HG03571 (cell line): ENCODE data around the gene KCNJ1.

Experiments
- ATAC-seq: cut with Tn5 transposase; IDR thresholded peaks from one replicate; pipeline ENCODE4 v1.9.1; 2021; ENCODE audit not compliant: unreplicated experiment

The KCNJ1 gene

DNA sequence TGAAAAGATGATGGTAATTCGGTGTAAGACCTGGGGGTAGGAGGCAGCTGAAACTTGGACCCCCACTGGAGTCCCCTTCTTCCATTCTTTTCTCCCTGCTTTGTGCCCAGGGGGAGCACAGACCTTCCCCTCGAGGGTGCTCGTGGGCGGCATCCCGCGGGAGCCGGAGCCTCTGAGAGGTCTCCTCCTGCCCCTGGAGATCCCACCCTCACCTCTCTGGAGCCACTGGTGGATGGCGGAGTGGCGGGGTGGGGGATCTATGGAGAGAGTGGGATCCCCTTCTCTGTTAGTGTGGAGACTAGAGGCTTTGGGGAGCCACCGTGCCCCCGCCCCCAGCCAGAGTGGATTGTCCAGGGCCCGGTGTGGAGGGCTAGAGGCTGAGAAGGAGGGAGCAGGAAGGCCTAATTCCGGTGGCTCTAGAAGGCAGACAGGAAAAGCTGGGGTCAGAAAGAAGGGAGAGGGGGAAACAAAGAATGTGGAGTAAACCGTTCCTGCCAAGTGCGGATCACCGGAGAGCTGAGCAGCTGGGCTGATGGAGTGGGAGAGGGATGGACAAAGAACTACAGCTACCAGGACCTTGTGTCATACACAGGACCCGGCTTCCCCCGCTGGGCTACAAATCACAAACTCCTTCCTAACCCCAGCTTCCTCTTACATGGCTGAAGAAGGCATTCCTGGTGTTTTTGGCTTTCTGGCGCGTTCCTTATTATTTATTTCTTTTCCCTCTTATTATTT, 41.9 kb downstream of the KCNJ1 start:
- ATAC-seq: no peak

DNA sequence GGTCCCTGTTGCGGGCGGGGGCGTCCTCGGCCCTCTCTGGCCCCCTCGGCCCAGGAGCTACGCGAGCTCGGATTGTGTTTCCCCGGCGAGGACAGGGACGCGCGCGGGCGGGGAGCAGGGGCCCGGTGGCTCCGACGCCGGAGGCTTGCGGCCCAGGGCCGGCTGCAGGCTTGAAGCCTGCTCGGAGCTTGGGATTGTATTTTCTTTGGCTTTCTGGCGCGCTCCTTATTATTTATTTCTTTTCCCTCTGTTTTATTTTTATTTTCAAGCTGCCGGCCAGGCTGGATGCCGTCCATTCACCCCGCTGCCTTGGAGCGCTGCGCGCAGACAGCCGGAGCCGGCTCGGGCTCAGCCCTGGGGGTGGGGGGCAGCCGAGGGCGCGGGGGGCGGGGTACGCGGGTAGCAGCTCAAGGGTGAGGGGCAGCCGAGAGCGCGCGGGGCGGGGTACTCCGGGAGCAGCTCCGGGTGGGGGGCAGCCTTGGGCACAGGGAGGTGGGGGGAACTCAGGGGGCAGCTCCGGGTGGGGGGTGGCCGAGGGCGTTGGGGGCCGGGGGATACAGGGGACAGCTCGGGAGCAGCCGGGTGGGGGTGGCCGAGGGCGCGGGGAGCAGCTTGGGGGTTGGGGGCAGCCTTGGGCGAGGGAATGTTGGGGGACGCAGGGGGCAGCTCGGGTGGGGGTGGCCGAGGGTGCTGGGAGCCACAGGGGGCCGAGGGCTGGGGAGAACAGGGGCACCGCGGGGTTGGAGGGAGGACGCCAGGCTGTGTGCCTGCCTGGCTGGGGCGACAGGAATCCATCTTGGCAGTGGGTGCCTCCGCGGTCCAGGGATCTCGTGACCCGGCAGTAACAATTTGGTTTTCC, 42.7 kb downstream of the KCNJ1 start:
- ATAC-seq: no peak

DNA sequence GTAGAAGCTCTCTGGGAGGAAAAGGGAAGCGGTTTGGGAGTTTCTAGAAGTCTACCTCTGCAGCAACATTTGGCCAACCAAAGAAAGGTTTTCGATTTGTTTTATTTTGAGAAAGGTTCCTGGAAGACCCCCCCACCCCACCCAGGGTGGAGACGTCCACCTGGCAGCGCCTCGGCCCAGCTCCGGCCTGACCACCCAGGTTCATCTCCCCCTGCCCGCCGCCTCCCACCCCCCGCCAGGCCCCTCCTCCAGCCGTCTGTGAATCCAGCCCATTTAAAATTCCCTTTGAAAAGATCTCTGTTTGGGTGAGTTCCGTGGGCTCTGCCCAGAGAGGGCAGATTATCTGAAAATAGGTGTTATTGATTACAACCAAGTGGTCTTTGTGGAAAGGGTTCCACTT, 43.3 kb downstream of the KCNJ1 start:
- ATAC-seq: no peak

DNA sequence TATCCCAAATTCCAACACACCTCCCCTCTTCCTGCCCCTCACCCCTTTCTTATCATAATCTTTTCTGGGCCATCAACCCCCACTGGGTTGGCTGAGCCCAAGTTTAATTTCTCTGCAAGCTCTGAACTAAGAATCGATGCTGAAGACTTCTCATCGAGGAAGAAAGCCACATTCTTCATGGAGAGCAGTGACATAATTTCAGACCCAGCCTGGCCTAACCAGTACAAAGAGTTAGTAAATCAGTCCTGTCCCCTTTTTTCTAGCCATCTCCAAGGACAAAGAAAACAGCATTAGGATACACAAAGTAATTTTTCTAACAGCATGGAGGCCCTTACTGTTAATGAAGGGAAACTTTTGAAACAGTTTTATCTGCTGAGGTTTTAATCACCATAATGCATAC, 45.0 kb downstream of the KCNJ1 start:
- no peak for ATAC-seq

DNA sequence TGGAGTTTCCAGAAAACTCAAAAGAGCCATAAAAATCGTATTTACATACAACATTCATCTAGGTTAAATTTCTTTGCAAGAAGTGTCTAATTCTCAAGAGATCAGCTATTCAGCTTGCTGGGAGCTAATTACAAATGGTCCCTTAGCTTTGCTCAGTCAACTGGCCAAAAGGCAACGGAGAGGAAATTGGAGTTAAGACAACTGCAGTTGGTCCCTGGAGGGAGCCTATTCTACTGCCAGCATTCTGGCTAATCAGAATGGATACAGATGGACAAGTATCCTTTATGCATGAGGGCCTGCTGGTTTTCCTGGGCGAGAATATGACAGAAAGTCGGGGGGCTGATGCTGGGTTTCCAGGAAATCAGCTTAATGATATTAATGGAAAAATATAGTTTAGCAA, 45.5 kb downstream of the KCNJ1 start:
- no peak for ATAC-seq

DNA sequence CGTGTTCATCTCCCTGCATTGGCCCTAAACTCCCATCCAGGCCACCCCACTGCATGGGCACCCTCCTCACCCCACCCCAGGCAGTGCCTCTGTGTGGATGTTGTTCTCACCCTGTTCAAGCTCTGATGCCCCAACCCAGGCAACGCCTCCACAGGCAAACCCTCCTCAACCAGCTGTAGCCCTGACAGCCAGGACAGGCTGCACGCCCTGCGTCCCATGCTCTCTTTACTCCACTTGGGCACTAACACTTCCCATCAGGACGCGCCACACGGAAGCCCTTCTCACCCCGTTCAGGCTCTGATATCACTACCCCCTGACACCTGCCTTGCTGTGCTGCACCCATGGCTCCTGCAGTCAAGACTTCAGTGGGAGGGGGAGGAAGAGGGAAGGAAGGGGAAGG, 47.9 kb downstream of the KCNJ1 start:
- no peak for ATAC-seq

DNA sequence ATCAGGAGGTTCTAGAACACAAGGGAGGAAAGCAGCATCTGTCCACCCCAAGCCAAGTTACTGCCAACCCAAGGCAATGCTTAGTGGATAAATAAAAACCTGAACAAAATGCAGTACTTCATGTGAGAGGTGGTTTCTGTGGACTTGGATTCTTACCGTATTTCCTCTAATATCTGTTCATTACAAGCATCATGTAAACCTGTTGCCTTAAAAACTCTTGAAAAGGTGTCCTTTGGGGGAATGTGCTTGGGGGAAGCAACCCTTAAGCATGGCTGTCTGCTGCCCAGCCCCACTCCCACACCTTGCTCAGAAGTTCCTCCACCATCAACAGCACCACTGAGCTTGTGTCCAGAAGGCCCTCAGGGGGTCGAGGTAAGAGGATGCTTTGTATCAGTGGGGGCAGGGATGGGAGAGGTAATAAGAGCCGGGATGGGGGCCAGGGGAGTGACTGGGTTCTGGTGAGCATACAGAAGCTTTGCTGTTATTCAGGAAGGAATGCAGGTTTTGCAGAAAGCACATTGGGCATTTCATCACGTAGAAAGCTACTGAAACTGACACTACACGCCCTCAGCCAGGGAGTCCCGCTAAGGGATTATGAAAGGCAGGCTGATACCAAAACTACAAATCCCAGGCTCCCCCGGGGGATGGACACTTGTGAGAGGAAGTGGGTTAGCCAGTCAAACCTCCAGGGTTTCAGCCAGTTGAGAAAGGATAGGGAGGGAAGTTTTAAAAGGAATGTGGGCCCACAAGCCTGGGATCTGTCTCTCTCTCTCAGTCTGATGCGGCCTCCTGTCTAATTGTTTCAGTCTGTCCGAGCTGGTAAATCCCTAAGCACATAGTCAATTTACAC, 52.0 kb downstream of the KCNJ1 start:
- ATAC-seq: no peak

DNA sequence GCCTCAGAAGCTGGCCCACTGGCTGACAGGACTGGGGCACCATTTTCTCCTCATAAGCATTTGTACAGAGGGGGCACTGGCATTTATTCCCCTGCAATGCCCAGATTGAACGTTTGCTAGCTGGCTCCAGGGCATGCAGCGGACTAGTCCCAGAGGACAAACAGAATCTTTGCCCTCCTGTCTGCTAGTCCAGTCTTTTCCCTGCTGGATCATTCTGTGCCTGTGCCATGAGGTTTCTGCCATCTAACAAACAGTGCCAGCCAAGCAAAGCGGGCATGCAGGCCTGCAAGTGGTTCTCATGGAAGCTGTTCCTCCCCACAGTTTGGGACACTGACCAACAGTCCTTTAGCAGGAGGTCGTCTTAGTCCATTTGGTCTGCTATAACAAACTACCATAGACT, 53.4 kb downstream of the KCNJ1 start:
- ATAC-seq: no peak

DNA sequence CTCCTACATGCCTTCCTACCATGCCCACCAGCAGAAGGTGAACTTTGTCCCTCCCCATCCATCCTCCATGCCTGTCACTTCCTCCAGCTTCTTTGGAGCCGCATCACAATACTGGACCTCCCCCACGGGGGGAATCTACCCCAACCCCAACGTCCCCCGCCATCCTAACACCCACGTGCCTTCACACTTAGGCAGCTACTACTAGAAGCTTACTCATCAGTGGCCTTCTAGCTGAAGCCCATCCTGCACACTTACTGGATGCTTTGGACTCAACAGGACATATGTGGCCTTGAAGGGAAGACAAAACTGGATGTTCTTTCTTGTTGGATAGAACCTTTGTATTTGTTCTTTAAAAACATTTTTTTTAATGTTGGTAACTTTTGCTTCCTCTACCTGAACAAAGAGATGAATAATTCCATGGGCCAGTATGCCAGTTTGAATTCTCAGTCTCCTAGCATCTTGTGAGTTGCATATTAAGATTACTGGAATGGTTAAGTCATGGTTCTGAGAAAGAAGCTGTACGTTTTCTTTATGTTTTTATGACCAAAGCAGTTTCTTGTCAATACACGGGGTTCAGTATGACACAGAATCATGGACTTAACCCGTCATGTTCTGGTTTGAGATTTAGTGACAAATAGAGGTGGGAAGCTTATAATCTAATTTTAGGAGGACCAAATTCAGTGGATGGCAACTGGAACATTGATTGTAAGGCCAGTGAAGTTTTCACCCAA, 56.1 kb downstream of the KCNJ1 start:
- no peak for ATAC-seq

DNA sequence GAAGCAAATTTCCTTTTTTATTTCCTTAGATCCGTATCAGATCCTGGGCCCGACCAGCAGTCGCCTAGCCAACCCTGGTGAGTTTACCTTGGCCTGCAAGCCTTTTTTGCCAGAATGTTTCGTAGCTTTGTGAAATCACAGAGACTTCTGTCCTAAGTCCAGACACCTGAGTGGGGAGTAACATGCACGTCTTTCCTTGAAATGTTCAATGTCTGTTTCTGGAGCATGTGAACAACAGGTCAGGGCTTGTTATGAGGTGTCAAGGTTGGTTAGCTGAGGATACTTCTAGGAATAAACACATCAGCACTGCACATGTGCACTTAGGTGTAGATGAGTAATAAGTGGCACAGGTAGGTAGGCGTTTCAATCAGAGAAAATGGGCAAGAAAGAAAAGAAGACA, 58.0 kb downstream of the KCNJ1 start:
- no peak for ATAC-seq

DNA sequence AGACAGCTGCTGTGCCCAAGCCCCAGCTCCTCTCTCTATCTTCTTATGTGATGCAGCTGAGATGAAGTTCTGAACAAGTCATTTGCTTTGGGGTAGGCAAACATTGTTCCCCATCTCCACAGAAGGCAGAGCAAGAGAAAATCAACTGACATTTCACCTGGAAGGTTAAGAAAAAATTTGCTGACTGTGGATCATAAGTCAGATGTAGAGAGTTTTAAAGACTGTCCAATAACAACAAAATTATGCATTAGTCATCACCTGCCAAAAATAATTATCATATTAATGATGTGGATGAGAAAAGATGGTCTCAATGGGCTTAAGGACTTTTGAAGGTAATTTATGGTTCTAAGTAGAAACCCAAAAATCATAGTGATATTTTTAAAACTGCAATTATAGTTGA, 59.2 kb downstream of the KCNJ1 start:
- ATAC-seq: no peak

DNA sequence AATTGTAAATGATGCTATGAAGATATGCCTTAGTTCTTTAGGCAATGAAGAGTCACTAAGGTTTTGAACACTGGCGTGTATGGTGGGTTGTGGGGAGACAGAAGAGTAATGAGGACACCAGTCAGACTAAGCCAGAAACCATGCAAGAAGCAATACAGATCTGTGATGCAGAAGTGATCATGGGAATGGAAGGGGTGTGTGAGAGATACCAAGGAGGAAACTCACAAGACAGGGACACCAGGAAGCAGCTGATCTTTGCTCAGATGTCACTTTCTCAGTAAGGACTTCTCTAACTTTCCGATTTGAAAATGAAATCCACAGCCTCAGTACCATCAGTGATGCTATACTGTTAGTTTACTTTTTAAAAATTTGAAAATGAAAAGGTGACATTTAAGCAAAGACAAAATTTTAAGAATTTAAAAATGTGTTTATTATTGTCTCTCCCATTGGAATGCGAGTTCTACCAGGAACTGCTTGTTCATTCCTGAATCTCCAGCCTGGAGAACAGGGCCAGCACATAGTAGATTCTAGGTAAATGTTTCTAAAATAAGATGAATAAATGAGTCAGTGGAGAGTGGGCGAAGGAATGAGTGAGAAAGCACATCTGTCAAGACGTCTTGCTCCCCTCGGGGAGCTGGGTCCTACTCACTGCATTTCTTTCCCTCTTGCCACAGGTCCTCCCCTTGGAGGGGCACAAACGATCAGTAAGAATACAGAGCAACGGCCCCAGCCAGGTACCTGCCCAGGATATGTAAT, 60.4 kb downstream of the KCNJ1 start:
- no peak for ATAC-seq

DNA sequence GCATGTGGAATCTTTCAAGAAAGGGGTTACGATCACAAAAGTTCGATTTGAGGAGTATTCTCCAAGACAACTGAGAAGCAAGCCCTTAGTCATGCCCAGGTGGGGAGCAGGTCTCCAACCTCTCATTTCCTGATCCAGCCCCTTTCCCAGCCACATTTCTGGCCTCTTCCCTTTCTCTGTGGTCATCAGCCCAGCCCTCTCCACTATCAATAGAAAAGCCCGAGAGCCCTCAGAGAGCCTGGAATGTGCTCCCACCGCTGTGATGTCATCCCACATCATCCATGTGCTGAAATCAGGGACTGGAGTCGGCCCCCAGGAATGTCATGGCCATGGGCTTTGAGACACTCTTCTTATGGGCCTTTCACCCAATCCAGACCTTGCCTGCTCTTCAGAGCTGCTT, 62.6 kb downstream of the KCNJ1 start:
- ATAC-seq: no peak

DNA sequence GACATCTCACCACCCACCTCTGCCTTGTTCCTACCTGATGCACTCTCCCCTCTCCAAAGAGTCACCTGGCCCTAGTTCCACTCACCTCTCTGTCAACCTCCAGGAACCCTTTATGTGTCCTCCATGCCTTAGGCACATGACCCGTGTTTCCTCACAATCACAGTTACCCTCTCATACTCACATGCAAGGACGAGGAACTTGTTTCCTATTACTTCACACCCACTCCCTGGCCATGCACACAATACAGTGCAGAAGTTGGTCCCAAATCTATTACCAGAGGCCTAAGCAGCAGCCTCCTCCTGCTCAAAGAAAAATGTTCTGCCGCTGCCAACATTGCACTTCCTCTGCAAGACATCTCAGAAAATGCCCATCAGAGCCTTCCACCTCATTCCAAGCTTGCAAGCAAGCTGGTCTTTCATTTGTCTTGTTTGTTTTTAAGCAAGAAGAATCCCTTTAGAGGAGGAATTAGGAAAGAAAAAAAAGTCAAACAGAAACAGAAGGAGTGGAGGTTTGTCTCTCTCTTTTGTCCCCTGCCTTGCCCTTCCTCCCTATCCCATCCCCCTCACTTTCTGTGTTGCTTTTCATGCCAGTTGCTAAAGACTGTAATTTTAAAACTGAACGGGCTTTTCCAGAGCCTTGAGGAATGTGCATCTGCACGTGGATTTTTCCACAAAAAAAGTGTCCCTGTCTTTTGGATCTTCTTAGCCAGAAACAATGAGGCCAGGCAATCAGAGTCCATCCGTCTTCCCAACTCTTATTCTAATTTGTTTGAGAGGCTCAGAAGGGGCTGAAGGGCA, 63.4 kb downstream of the KCNJ1 start:
- ATAC-seq: no peak

DNA sequence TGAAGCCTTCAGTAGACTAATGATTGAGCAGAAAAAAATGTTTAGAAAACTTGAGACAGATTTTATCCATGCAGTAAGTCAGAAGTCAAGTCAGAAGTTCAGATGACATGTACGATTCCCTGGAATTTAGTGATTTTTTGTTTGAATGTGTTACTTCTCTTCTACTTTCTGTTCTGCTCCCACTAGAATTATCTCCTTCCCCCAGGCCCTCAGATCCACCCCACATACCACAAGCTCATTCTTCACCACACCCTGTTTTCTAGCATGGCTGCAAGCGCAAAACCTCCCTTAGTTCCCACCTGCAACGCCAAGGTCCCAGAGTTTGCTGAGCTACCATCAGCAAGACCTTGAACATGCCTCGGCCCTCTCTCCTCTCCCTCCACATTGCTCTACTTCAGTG, 64.1 kb downstream of the KCNJ1 start:
- no peak for ATAC-seq

DNA sequence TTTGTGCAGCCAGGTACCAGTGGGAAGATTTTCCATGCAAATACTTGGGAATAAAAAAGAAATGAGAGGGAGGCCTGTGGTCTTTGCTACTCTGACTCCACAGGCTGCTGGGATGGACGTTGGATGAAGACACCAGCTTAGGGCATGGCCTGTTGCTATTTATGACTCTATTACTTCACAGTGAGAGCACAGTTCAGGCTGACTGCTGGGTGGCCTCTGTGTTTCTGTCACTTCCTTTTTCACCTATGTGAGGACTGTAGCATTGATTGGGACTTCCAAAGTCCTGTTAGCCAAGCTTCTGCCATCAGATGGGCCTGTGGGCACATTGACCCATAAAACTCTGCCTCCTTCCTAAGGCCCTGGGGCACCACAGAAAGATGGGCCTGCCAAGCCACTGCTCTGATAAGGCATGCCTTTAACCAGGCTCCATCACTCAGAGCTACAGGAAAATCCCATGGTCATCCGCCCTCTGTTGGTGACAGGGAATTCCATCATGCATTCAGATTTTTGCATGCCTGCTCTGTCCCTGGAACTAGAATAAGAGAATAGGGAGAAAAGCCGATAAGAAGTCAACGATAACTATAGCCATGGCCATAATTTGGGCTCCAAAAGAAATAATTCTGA, 64.6 kb downstream of the KCNJ1 start:
- no peak for ATAC-seq

DNA sequence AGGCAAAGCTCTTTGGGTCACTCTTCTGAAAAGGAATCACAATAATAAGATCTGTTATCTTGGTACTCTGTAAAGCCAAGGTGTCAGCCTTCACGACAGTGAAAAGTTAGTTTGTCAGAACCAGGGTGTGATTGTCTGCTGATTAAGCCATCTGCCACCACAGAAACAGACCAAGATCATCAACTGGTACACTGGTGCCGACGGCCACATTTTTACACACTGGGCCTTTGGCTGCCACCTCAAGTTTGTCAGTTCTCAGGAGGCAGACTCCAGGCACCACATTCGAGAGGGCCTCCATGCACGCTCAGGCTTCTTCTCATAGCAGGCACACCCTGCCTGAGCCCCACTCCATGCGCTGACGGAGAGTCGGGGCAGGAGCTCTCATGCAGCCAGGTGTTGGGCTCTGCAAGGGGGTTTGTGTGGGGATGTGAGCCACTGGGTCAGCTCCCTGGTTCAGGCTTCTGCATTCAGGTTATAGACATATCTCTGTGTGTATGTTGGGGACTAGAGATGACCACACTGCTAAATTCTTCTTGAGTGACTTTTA, 66.2 kb downstream of the KCNJ1 start:
- ATAC-seq: no peak

DNA sequence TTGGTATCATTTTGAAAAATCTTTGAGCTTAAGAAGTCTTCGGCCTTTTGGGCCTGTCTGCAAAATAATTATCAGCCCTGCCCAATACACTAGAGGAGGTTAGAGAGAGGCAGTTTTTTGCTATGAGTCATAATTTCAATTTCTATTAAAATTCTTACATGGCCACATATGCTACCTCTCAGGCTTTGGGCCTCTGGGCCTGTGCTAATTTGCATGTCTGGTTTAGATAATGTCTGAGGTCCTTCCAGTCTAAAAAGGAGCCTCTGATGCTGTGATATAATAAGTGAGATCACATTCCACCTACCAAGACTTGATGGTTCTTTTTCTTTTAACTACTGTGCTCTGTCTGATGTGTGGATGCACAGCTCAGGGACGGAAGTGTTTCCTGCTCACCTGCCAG, 70.8 kb downstream of the KCNJ1 start:
- ATAC-seq: peak; percentile 99

DNA sequence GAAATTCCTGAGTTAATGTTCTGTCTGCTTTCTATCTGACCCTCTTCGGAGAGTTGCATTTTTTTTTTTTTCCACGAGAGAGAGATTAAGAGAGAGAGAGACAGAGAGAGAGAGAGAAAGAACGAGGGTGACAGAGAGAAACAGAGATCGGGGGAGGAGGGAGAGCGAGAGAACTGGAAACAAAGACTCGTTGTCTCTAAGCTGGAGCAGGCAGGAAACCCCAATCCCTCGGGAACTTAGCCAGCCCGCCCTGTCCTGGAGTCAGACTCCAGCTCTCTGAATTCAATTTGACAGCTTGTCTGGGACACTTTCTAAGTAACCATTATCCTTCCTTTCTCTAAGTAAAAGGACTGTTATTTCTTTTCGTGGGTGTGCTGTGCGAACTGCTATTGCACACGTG, 76.9 kb downstream of the KCNJ1 start:
- no peak for ATAC-seq
